Mucosa of rectum (tissue), 2 donors: Measurements from ENCODE around the gene TMEM221.

Experiments used
- H3K27ac ChIP-seq, 2 donors: one replicate each; pipeline ENCODE4 v1.7.0; 2013; ENCODE audit warnings: inconsistent platforms in 2 of 2, low read depth in 2 of 2, low read length in 2 of 2
- H3K27me3 ChIP-seq, 2 donors: one replicate each; pipeline ENCODE4 v1.7.0; 2013; ENCODE audit warnings: low read length in 2 of 2; ENCODE audit not compliant: control insufficient read depth in 2 of 2, insufficient read depth in 2 of 2
- H3K36me3 ChIP-seq, 2 donors: one replicate each; pipeline ENCODE4 v1.7.0; 2013; ENCODE audit warnings: low read length in 2 of 2; ENCODE audit not compliant: control insufficient read depth in 2 of 2, insufficient read depth in 2 of 2
- H3K4me1 ChIP-seq, 2 donors: one replicate each; pipeline ENCODE4 v1.7.0; 2013; ENCODE audit warnings: low read length in 2 of 2, mild to moderate bottlenecking in 1 of 2; ENCODE audit not compliant: control insufficient read depth in 2 of 2, insufficient read depth in 2 of 2
- H3K4me3 ChIP-seq, 2 donors: one replicate each; pipeline ENCODE4 v1.7.0; 2013; ENCODE audit warnings: low read length in 2 of 2
- H3K9ac ChIP-seq, 2 donors: one replicate each; pipeline ENCODE4 v1.7.0; 2013; ENCODE audit warnings: low read length in 2 of 2, low read depth in 1 of 2, mild to moderate bottlenecking in 1 of 2
- H3K9me3 ChIP-seq, 2 donors: one replicate each; pipeline ENCODE4 v1.7.0; 2013; ENCODE audit warnings: low read length in 2 of 2; ENCODE audit not compliant: control insufficient read depth in 2 of 2
- donor health status: healthy.
- donor health status: Normal muscosa, but diverticular disease.

The TMEM221 gene

GRCh38 chr19:17445526-17446165 is 2.8 kb downstream of the TMEM221 start:
- Histone ChIP-seq H3K4me1 (no peaks in the 10 kb centered on the region), H3K4me3 (no peak overlapping the region), H3K9me3 (no peaks in the 10 kb centered on the region), H3K27me3 (peaks cover 2 to 6% of the 10 kb centered on the region in 2 donors), H3K9ac (no peak overlapping the region), H3K27ac (no peak overlapping the region), H3K36me3 (no peaks in the 10 kb centered on the region)

- peaks cover 0 to under 1% of the 10 kb centered on the region in 2 donors for H3K27me3 ChIP-seq
- H3K9me3 ChIP-seq, result no peaks in the 10 kb centered on the region
- H3K4me3 ChIP-seq, result no peak overlapping the region
- no peaks in the 10 kb centered on the region for H3K36me3 ChIP-seq
- no peaks in the 10 kb centered on the region for H3K4me1 ChIP-seq
- H3K27ac ChIP-seq, result no peak overlapping the region
- H3K9ac ChIP-seq, result no peak overlapping the region
Observed at GRCh38 chr19:17441241-17442021, 7.0 kb downstream of the TMEM221 start.

GRCh38 chr19:17436874-17437267 is 11.6 kb downstream of the TMEM221 start:
- Histone ChIP-seq H3K27me3 (no peaks in the 10 kb centered on the region), H3K9ac (no peak overlapping the region), H3K36me3 (no peaks in the 10 kb centered on the region), H3K4me3 (no peak overlapping the region), H3K4me1 (no peaks in the 10 kb centered on the region), H3K9me3 (no peaks in the 10 kb centered on the region), H3K27ac (no peak overlapping the region)

GRCh38 chr19:17436094-17436873 is 12.2 kb downstream of the TMEM221 start:
- Histone ChIP-seq H3K4me3 (no peak overlapping the region), H3K36me3 (no peaks in the 10 kb centered on the region), H3K9me3 (no peaks in the 10 kb centered on the region), H3K4me1 (no peaks in the 10 kb centered on the region), H3K27me3 (no peaks in the 10 kb centered on the region), H3K9ac (no peak overlapping the region), H3K27ac (no peak overlapping the region)

- no peaks in the 10 kb centered on the region for H3K4me1 ChIP-seq
- no peaks in the 10 kb centered on the region for H3K36me3 ChIP-seq
- no peak overlapping the region for H3K9ac ChIP-seq
- no peak overlapping the region for H3K27ac ChIP-seq
- H3K4me3 ChIP-seq, result no peak overlapping the region
- H3K27me3 ChIP-seq, result no peaks in the 10 kb centered on the region
- H3K9me3 ChIP-seq, result no peaks in the 10 kb centered on the region
Observed at GRCh38 chr19:17435218-17435617, 13.2 kb downstream of the TMEM221 start.

GRCh38 chr19:17431417-17431816 is 17.1 kb downstream of the TMEM221 start:
- no peak overlapping the region for H3K27ac ChIP-seq
- H3K9ac ChIP-seq, result no peak overlapping the region
- H3K4me3 ChIP-seq, result no peak overlapping the region
- no peaks in the 10 kb centered on the region for H3K36me3 ChIP-seq
- H3K9me3 ChIP-seq, result no peaks in the 10 kb centered on the region
- no peaks in the 10 kb centered on the region for H3K4me1 ChIP-seq
- no peaks in the 10 kb centered on the region for H3K27me3 ChIP-seq

GRCh38 chr19:17429641-17430113 is 18.8 kb downstream of the TMEM221 start:
- no peaks in the 10 kb centered on the region for H3K36me3 ChIP-seq
- no peak overlapping the region for H3K27ac ChIP-seq
- no peaks in the 10 kb centered on the region for H3K4me1 ChIP-seq
- H3K4me3 ChIP-seq, result no peak overlapping the region
- no peaks in the 10 kb centered on the region for H3K27me3 ChIP-seq
- no peak overlapping the region for H3K9ac ChIP-seq
- no peaks in the 10 kb centered on the region for H3K9me3 ChIP-seq

- H3K9ac ChIP-seq, result no peak overlapping the region
- no peaks in the 10 kb centered on the region for H3K9me3 ChIP-seq
- no peak overlapping the region for H3K27ac ChIP-seq
- no peak overlapping the region for H3K4me3 ChIP-seq
- H3K27me3 ChIP-seq, result no peaks in the 10 kb centered on the region
- peaks cover 0 to 4% of the 10 kb centered on the region in 2 donors for H3K36me3 ChIP-seq
- peaks cover 0 to 2% of the 10 kb centered on the region in 2 donors for H3K4me1 ChIP-seq
Observed at GRCh38 chr19:17424743-17425365, 23.6 kb downstream of the TMEM221 start.

- H3K4me3 ChIP-seq, result no peak overlapping the region
- H3K4me1 ChIP-seq, result peaks cover 3 to 10% of the 10 kb centered on the region in 2 donors
- H3K9me3 ChIP-seq, result no peaks in the 10 kb centered on the region
- no peak overlapping the region for H3K27ac ChIP-seq
- H3K9ac ChIP-seq, result no peak overlapping the region
- no peaks in the 10 kb centered on the region for H3K27me3 ChIP-seq
- peaks cover 0 to 4% of the 10 kb centered on the region in 2 donors for H3K36me3 ChIP-seq
Observed at GRCh38 chr19:17423429-17424208, 24.8 kb downstream of the TMEM221 start.
